GM19372 (cell line): ENCODE results near the gene RIT2.

Experiments
- ATAC-seq: cut with Tn5 transposase; IDR thresholded peaks from one replicate; pipeline ENCODE4 v1.9.1; 2021; ENCODE audit warnings: mild to moderate bottlenecking, low read depth, moderate library complexity; ENCODE audit not compliant: unreplicated experiment

RIT2 gene

GRCh38 chr18:42719221-42719620 is 396.3 kb downstream of the RIT2 start:
- no peak for ATAC-seq

GRCh38 chr18:42712065-42712464 is 403.4 kb downstream of the RIT2 start:
- no peak for ATAC-seq

- no peak for ATAC-seq
Measured at GRCh38 chr18:42707080-42707479, 408.4 kb downstream of the RIT2 start.

GRCh38 chr18:42706618-42707017 is 408.9 kb downstream of the RIT2 start:
- no peak for ATAC-seq

- ATAC-seq = no peak
Measured at GRCh38 chr18:42706029-42706608, 409.4 kb downstream of the RIT2 start.
